Activated B cell treated with CpG ODN at 0.5 μM for 24 hours (primary cell): ENCODE results near the gene RASSF8. TPM values are rescaled to one million over a fixed set of nuclear protein-coding genes. Genes with fewer than 3 reads are reported as not detected.

ENCODE experiments used
- ATAC-seq: fragments of 200-7000 bp; cut with Tn5 transposase; one replicate; pipeline ENCODE4 v1.10.0; 2021; ENCODE audit warnings: low read depth, mild to moderate bottlenecking, moderate library complexity
- CTCF ChIA-PET: fragments of 350-600 bp; sonication (Branson Sonifier 250); formaldehyde crosslinking; loops from one replicate; lab custom pipeline; 2021; ENCODE audit warnings: antibody characterized with exemption; lab: Charles Lee
- POLR2A ChIA-PET: fragments of 350-600 bp; sonication (Branson Sonifier 250); formaldehyde crosslinking; loops from one replicate; lab custom pipeline; 2021; ENCODE audit warnings: antibody characterized with exemption; lab: Charles Lee
- DNase-seq: peaks from one replicate; pipeline ENCODE4 v3.0.0; 2022
- H3K27ac Mint-ChIP-seq: one replicate; pipeline ENCODE4 v1.8.0; 2020; ENCODE audit warnings: mixed read lengths
- H3K27me3 Mint-ChIP-seq: one replicate; pipeline ENCODE4 v1.8.0; 2021; ENCODE audit warnings: mixed read lengths
- H3K36me3 Mint-ChIP-seq: one replicate; pipeline ENCODE4 v1.8.0; 2021; ENCODE audit warnings: low read depth, mixed read lengths
- H3K4me1 Mint-ChIP-seq: one replicate; pipeline ENCODE4 v1.8.0; 2021; ENCODE audit warnings: mixed read lengths
- H3K4me3 Mint-ChIP-seq: one replicate; pipeline ENCODE4 v1.8.0; 2020; ENCODE audit warnings: mild to moderate bottlenecking, mixed read lengths
- H3K9me3 Mint-ChIP-seq: one replicate; pipeline ENCODE4 v1.8.0; 2020; ENCODE audit warnings: mixed read lengths
- intact Hi-C: fragments of 100-400 bp; cut with micrococcal nuclease; formaldehyde crosslinking; loops from one replicate; pipeline ENCODE4 v1.15.1; 2024
- total RNA-seq: library from RNA; stranded (reverse); gene quantifications from 2 replicates; pipeline ENCODE4 v1.2.3, GENCODE V29; 2022
- TF ChIP-seq, protein P1 (sequence below): fragments of 200-600 bp; IDR thresholded peaks from one replicate; pipeline ENCODE4 v1.8.0; 2022; ENCODE audit warnings: antibody characterized with exemption, mild to moderate bottlenecking

Gene RASSF8
- total RNA-seq, 1 donor from 2014 or later = 0.58 TPM

DNA sequence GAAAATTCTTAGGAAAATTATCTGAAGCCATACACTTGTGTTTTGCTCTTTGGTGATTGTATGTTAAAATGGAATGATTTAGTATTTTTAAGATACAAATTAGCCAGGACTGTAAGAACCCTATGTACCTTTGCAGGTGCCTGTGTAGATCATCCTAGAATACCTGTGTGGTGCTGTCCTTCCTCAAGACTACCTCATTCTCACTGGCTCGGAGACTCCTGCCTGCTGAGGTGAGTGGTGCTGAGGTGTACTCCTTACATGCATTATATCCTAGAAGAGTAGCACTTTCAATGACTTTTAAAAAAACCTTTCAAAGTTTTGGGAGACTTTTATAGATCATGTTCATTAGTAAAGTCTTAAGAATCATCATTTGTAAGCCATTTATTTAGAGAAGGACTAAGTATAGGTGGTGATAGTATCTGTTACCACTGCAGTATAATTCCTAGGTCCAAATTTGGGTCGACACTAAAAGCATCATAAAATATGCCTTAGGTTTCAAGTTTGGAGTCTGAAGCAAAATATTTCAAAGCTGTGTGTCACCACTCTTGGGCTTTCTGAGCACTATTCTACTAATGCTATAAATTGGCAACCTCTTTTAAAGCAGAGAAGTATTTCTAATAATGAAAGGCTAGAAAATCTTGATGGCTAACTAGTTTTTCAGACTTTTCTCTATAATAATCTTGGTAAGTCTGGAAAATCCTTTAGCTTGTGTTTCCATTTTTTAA, 36.6 kb downstream of the RASSF8 start:
- Mint-ChIP-seq H3K27ac (no peak overlapping the region), H3K4me1 (no peaks in the 10 kb centered on the region), H3K36me3 (no peaks in the 10 kb centered on the region), H3K27me3 (peaks cover 8% of the 10 kb centered on the region), H3K9me3 (no peaks in the 10 kb centered on the region), H3K4me3 (no peak overlapping the region)
- DNase-seq (no peak), ATAC-seq (no peak)
- TF ChIP-seq, protein P1, sequence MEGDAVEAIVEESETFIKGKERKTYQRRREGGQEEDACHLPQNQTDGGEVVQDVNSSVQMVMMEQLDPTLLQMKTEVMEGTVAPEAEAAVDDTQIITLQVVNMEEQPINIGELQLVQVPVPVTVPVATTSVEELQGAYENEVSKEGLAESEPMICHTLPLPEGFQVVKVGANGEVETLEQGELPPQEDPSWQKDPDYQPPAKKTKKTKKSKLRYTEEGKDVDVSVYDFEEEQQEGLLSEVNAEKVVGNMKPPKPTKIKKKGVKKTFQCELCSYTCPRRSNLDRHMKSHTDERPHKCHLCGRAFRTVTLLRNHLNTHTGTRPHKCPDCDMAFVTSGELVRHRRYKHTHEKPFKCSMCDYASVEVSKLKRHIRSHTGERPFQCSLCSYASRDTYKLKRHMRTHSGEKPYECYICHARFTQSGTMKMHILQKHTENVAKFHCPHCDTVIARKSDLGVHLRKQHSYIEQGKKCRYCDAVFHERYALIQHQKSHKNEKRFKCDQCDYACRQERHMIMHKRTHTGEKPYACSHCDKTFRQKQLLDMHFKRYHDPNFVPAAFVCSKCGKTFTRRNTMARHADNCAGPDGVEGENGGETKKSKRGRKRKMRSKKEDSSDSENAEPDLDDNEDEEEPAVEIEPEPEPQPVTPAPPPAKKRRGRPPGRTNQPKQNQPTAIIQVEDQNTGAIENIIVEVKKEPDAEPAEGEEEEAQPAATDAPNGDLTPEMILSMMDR = no peak
- CTCF ChIA-PET = no interaction called here
- intact Hi-C loops = no loop called here
- POLR2A ChIA-PET = interaction anchor here (0.6 kb wide), 1 partner anchor 126 kb away, joined by 5 read pairs; no protein-coding TSS in a partner anchor

- no peaks in the 10 kb centered on the region for H3K36me3 Mint-ChIP-seq
- ChIA-PET POLR2A (no interaction called here), CTCF (no interaction called here)
- no peaks in the 10 kb centered on the region for H3K4me1 Mint-ChIP-seq
- no peak overlapping the region for H3K27ac Mint-ChIP-seq
- no peaks in the 10 kb centered on the region for H3K9me3 Mint-ChIP-seq
- no peak for DNase-seq
- TF ChIP-seq, protein P1 = no peak
- no peak for ATAC-seq
- H3K4me3 Mint-ChIP-seq = no peak overlapping the region
- peaks cover 8% of the 10 kb centered on the region for H3K27me3 Mint-ChIP-seq
- intact Hi-C loops = no loop called here
Observed at GRCh38 chr12:25995906-25996305, 37.4 kb downstream of the RASSF8 start.

DNA sequence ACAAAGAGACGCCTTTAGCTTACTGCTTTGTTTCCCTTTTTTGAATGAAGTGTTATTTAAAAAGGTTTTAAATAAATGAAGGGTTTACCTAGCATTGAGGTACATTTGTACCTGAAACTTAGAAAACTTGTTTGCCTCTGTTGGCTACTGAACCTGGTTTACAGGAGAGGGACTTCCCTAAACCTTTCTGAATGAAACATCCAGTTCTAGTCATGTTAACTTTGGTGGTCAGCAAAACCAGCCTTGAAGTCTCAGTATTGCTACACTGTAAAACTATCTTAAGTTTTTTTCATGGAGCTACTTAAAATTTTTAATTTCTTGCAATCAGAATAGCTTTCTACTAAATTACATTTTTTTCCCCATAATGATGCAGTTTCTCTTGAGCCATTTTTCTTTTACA, 38.2 kb downstream of the RASSF8 start:
- no peak overlapping the region for H3K4me3 Mint-ChIP-seq
- TF ChIP-seq, protein P1 = no peak
- ChIA-PET POLR2A (no interaction called here), CTCF (no interaction called here)
- DNase-seq (no peak), ATAC-seq (no peak)
- intact Hi-C loops = no loop called here
- H3K4me1 Mint-ChIP-seq = no peaks in the 10 kb centered on the region
- H3K36me3 Mint-ChIP-seq = no peaks in the 10 kb centered on the region
- peaks cover 6% of the 10 kb centered on the region for H3K27me3 Mint-ChIP-seq
- H3K27ac Mint-ChIP-seq = no peak overlapping the region
- H3K9me3 Mint-ChIP-seq = no peaks in the 10 kb centered on the region

DNA sequence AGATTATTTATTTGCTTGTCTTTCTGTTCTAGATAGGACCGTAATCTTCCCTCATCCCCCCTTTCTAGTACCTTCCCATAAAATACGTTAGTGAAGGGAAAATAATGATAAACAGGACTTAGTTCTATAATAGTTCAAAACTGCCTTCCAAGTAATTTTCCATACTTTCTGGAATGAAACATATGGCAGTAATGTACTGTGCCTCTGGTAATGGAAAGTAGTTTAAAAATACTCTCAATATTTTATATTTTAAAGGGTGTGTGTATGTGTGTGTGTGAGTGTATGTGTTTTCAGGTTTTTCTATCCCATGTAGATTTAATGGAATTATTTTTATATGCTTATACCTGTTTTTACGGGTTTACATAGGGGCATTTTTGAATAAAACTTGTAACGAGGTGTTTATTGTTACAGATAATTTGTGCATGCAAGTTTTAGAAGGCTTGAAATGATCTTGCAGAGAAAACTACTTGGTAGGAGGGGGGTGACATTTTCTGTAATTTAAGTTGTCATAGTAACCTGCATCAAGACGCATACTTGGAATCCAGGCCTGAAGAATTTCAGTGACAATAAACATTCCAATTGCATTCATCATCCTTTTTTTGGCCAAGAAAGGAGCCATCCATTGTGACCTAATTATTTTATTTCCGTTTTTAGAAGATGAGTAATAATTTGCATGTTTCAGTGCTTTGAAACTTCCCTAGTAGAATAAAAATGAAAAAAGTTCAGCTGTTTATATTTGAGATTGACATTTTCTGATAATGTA, 38.9 kb downstream of the RASSF8 start:
- Mint-ChIP-seq H3K27ac (no peak overlapping the region), H3K36me3 (no peaks in the 10 kb centered on the region), H3K4me1 (no peaks in the 10 kb centered on the region), H3K4me3 (no peak overlapping the region), H3K27me3 (peaks cover 3% of the 10 kb centered on the region), H3K9me3 (no peaks in the 10 kb centered on the region)
- ChIA-PET CTCF (no interaction called here), POLR2A (no interaction called here)
- no peak for DNase-seq
- ATAC-seq = no peak
- intact Hi-C loops = no loop called here
- TF ChIP-seq, protein P1 = no peak

DNA sequence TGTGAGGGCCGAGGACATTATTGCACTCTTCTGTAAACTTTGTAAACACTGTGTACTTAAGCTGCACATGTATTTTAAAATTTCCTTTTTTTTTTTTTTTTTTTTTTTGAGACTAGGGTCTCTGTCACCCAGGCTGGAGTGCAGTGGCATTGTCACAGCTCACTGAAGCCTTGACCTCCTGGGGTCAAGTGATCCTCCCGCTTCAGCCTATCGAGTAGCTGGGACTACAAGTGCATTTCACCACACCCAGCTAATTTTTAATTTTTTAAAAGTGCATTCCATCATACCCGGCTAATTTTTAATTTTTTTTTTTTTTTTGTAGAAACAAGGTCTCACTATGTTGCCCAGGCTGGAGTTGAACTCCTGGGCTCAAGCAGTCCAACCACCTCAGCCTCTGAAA, 42.4 kb downstream of the RASSF8 start:
- intact Hi-C loops = no loop called here
- no peaks in the 10 kb centered on the region for H3K4me1 Mint-ChIP-seq
- TF ChIP-seq, protein P1 = no peak
- no peak overlapping the region for H3K4me3 Mint-ChIP-seq
- ChIA-PET POLR2A (no interaction called here), CTCF (interaction anchor here (0.6 kb wide), 1 partner anchor 184 kb away, joined by 3 read pairs; no protein-coding TSS in a partner anchor)
- H3K27me3 Mint-ChIP-seq = no peaks in the 10 kb centered on the region
- DNase-seq = no peak
- H3K36me3 Mint-ChIP-seq = no peaks in the 10 kb centered on the region
- peaks cover 4% of the 10 kb centered on the region for H3K9me3 Mint-ChIP-seq
- no peak for ATAC-seq
- no peak overlapping the region for H3K27ac Mint-ChIP-seq
